ENCODE results near the gene NUMA1.

DNA sequence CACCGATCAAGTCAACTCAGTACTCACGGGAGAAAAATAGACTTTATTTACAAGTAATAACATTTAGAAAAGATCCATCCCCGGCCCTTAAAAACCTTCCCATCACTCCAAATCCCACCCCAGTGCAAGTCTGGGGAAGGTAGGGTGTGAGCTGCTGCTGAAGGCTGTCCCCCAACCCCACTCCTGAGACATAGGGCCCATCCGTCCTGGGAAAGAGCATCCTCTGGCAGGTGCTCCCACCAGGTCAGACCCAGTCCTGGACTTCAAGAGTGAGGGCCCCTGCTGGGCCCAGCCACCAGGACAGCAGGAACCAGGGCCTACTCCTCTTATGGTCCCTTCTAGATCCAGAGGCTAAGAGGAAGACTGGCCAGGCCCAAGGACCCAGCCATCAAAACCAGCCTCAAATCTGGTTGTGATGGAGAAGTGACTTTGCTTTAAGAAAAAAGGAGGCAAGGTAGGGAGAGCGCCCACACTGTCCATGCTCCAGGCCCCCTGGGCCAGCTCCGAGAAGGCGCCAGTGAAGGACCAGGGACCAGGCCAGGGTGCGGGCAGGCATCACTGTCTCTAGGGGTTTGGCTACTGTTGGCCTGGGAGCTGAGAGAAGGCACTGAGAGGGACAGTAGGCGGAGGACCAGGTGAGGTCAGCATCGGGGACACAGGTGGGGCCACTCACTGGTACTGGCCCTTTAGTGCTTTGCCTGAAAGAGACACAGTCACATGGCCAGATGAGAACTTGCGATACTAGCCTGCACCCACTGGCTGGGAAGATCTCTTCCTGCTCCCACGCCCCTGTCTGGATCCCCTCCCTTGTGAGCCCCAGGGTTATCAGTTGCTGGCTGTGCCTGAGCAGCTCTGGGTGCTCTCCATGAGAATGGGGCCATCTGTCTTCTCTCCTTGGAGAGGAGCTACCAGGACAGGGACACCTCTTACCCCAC, 77.2 kb downstream of the NUMA1 start:
- TF ChIP-seq, protein P1, sequence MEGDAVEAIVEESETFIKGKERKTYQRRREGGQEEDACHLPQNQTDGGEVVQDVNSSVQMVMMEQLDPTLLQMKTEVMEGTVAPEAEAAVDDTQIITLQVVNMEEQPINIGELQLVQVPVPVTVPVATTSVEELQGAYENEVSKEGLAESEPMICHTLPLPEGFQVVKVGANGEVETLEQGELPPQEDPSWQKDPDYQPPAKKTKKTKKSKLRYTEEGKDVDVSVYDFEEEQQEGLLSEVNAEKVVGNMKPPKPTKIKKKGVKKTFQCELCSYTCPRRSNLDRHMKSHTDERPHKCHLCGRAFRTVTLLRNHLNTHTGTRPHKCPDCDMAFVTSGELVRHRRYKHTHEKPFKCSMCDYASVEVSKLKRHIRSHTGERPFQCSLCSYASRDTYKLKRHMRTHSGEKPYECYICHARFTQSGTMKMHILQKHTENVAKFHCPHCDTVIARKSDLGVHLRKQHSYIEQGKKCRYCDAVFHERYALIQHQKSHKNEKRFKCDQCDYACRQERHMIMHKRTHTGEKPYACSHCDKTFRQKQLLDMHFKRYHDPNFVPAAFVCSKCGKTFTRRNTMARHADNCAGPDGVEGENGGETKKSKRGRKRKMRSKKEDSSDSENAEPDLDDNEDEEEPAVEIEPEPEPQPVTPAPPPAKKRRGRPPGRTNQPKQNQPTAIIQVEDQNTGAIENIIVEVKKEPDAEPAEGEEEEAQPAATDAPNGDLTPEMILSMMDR (IDR thresholded peaks at IDR 0.05; ENCODE audit: poor library complexity, severe bottlenecking) = no peak
- TF ChIP-seq POLR2AphosphoS5 (IDR thresholded peaks at IDR 0.05) = peak; percentile 5
